ENCODE data around the gene C21orf58.

DNA sequence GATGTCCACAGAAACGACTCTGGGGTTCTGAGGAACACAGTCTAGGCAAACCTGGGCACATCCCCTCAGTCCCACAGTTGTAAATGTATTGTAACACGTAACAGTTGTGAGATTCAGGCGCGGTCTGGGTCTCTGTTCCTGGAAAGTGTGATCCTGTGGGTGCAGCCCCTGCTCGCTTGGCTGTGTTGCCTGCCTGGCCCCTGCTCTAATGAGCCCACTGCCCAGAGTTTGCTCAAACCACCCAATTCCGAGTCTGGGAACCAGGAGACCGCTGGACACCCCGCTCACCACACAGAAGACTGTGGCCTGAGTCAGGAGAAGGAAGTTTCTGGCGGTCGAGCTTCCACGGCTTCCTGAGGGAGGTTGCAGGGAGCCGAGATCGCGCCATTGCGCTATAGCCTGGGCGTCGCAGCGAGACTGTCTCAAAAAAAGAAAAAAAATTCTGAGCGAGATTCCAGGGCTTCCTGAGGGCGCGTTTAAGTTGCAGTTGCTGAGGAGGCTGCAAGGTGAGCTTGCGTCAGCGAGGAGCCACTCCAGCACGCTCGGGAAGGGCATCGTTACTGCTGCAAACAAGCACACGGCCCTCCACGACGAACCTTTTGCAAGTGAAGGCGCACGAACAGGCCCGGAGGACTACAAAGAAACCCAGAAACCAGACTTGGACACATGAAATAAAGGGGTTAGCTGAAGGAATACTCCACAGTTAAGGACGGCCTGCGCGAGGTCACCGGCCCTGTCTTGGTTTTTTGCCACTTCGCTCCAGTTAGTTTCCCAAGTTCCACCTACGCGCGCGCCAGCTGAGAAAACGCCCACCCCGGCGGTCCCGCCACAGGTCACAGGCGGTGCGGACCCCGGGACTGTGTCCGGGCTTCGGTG is 1.1 kb downstream of the C21orf58 start:
- TF ChIP-seq, protein P1, sequence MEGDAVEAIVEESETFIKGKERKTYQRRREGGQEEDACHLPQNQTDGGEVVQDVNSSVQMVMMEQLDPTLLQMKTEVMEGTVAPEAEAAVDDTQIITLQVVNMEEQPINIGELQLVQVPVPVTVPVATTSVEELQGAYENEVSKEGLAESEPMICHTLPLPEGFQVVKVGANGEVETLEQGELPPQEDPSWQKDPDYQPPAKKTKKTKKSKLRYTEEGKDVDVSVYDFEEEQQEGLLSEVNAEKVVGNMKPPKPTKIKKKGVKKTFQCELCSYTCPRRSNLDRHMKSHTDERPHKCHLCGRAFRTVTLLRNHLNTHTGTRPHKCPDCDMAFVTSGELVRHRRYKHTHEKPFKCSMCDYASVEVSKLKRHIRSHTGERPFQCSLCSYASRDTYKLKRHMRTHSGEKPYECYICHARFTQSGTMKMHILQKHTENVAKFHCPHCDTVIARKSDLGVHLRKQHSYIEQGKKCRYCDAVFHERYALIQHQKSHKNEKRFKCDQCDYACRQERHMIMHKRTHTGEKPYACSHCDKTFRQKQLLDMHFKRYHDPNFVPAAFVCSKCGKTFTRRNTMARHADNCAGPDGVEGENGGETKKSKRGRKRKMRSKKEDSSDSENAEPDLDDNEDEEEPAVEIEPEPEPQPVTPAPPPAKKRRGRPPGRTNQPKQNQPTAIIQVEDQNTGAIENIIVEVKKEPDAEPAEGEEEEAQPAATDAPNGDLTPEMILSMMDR (IDR thresholded peaks at IDR 0.05; ENCODE audit: poor library complexity) = no peak
- no peak for TF ChIP-seq EZH2phosphoT487 (IDR thresholded peaks at IDR 0.05; ENCODE audit: low read depth, severe bottlenecking, unreplicated experiment)
